Adrenal gland (tissue), 12 donors: Measurements from ENCODE around the gene VPS33A. TPM values are rescaled to one million over a fixed set of nuclear protein-coding genes. Genes with fewer than 3 reads are reported as not detected.
A peak's percentile ranks its signal among the peaks of the same experiment; 100 is the strongest.
"Not testable (repeated sequence)": the region's sequence is repeated elsewhere in the genome, so short reads cannot be mapped to it uniquely, and the experiment has no call there.

Source experiments
- DNase-seq, 7 donors: peaks; one replicate each; pipeline ENCODE4 v3.0.0-alpha.2; 2019 to 2020
- H3K27ac ChIP-seq, 5 donors: fragments of 200-600 bp; sonication (generic) in 4 of 5; 1 replicate in 3 of 5; 2 replicates in 2 of 5; pipeline versions ENCODE4 v1.5.1 to v1.8.0; 2016 to 2020; ENCODE audit warnings: mild to moderate bottlenecking in 1 of 5
- H3K27me3 ChIP-seq: fragments of 200-600 bp; 2 replicates; pipeline ENCODE4 v1.8.0; 2021
- H3K36me3 ChIP-seq, 2 donors: fragments of 200-600 bp; replicated peaks in 1 of 2; 1 replicate in 1 of 2; 2 replicates in 1 of 2; pipeline versions ENCODE4 v1.5.1 to v1.8.0; 2018 to 2022
- H3K4me1 ChIP-seq, 2 donors: fragments of 200-600 bp; replicated peaks in 1 of 2; 1 replicate in 1 of 2; 2 replicates in 1 of 2; pipeline versions ENCODE4 v1.5.1 to v1.8.0; 2018 to 2021
- H3K4me3 ChIP-seq, 4 donors: fragments of 200-600 bp; sonication (generic) in 3 of 4; one replicate each; pipeline ENCODE4 v1.5.1; 2016 to 2018
- H3K9me3 ChIP-seq, 3 donors: fragments of 200-600 bp; sonication (generic) in 1 of 3; replicated peaks in 1 of 3; 1 replicate in 2 of 3; 2 replicates in 1 of 3; pipeline versions ENCODE4 v1.5.1 to v1.8.0; 2016 to 2021
- POLR2A ChIP-seq, 2 donors: fragments of 450-650 bp; IDR thresholded peaks; one replicate each; pipeline ENCODE4 v1.6.1; 2017; ENCODE audit warnings: antibody characterized with exemption in 2 of 2, mild to moderate bottlenecking in 2 of 2, moderate library complexity in 1 of 2
- WGBS, 4 donors: extraction: QIAGEN DNeasy Blood & Tissue Kit in 2 of 4; methylation state at CpG; one replicate each; pipeline versions ENCODE4 v1.1.5 to v1.1.7; 2013 to 2017; 5-methylcytosine and 5-hydroxymethylcytosine counted together
- intact Hi-C, 2 donors: fragments of 100-400 bp; cut with DNase I; formaldehyde crosslinking; loops; one replicate each; pipeline versions ENCODE4 v1.14.1 to v1.15.0; 2022 to 2023
- polyA plus RNA-seq, 3 donors: library from polyadenylated mRNA; stranded (reverse); fragments of 200-250 nt in 2 of 3; fragments of 350-450 nt in 1 of 3; fragmentation: Illumina TruSeq in 1 of 3; extraction: RNeasy Lipid Tissue Mini Kit (QIAGEN cat#74804) in 1 of 3; gene quantifications; one replicate each; pipeline ENCODE4 v1.2.3, GENCODE V29; 2013 to 2014
- total RNA-seq, 9 donors: library from RNA; depleted of rRNA in 4 of 9; stranded (reverse); fragments of >200 nt in 4 of 9; fragments of 120-200 nt in 1 of 9; fragmentation: NEBNext Ultra II Directional in 1 of 9; extraction: Animal tissue kit (Norgen Biotek cat#: 25700) in 1 of 9; gene quantifications; one replicate each; pipeline versions ENCODE4 v1.1.0 to v1.2.4, GENCODE V29; 2013 to 2023
- TF ChIP-seq, protein P1 (sequence below), 6 experiments: fragments of 450-650 bp in 4 of 6; fragments of 200-600 bp in 2 of 6; sonication (generic) in 1 of 6; IDR thresholded peaks; 1 replicate in 5 of 6; 2 replicates in 1 of 6; pipeline versions ENCODE4 v1.5.1 to v1.8.0; 2016 to 2021; ENCODE audit warnings: antibody characterized with exemption in 6 of 6, mild to moderate bottlenecking in 2 of 6, moderate library complexity in 1 of 6
- donor health status: healthy with polysubstance abuse.
- donor health status: Bipolar disorder and iron deficiency.
- donor health status: DM: yes; HTN: yes; CAD: no.
- donor health status: DM: no; HTN: no; CAD: no.
- donor health status: DM: no; HTN: no; CAD: no.
- donor health status: DM: yes; HTN: yes; CAD: no.

VPS33A gene
- total and polyA plus RNA-seq, 12 donors: 9.7 to 35.3 (median 22.2) TPM

GRCh38 chr12:122205053-122205925 lies 61.0 kb downstream of the VPS33A start:
- Histone ChIP-seq H3K9me3 (no peaks in the 10 kb centered on the region), H3K27ac (peak overlapping the region in 1 of 5 donors; percentile 12), H3K4me1 (peaks cover 8% of the 10 kb centered on the region in 2 donors), H3K27me3 (peaks cover 29% of the 10 kb centered on the region), H3K4me3 (no peak overlapping the region), H3K36me3 (peaks cover 0 to 36% of the 10 kb centered on the region in 2 donors)
- DNase-seq: peak in 3 of 7 donors; percentile 33 to 76 (median 33)
- TF ChIP-seq POLR2A (IDR thresholded peaks at IDR 0.05): no peak
- TF ChIP-seq, protein P1, sequence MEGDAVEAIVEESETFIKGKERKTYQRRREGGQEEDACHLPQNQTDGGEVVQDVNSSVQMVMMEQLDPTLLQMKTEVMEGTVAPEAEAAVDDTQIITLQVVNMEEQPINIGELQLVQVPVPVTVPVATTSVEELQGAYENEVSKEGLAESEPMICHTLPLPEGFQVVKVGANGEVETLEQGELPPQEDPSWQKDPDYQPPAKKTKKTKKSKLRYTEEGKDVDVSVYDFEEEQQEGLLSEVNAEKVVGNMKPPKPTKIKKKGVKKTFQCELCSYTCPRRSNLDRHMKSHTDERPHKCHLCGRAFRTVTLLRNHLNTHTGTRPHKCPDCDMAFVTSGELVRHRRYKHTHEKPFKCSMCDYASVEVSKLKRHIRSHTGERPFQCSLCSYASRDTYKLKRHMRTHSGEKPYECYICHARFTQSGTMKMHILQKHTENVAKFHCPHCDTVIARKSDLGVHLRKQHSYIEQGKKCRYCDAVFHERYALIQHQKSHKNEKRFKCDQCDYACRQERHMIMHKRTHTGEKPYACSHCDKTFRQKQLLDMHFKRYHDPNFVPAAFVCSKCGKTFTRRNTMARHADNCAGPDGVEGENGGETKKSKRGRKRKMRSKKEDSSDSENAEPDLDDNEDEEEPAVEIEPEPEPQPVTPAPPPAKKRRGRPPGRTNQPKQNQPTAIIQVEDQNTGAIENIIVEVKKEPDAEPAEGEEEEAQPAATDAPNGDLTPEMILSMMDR (IDR thresholded peaks at IDR 0.05): no peak
- 42 to 55% (median 44%) methylated on average over 19 to 23 of the region's 23 CpGs for WGBS, 4 donors
- intact Hi-C loops: no loop called here

DNA sequence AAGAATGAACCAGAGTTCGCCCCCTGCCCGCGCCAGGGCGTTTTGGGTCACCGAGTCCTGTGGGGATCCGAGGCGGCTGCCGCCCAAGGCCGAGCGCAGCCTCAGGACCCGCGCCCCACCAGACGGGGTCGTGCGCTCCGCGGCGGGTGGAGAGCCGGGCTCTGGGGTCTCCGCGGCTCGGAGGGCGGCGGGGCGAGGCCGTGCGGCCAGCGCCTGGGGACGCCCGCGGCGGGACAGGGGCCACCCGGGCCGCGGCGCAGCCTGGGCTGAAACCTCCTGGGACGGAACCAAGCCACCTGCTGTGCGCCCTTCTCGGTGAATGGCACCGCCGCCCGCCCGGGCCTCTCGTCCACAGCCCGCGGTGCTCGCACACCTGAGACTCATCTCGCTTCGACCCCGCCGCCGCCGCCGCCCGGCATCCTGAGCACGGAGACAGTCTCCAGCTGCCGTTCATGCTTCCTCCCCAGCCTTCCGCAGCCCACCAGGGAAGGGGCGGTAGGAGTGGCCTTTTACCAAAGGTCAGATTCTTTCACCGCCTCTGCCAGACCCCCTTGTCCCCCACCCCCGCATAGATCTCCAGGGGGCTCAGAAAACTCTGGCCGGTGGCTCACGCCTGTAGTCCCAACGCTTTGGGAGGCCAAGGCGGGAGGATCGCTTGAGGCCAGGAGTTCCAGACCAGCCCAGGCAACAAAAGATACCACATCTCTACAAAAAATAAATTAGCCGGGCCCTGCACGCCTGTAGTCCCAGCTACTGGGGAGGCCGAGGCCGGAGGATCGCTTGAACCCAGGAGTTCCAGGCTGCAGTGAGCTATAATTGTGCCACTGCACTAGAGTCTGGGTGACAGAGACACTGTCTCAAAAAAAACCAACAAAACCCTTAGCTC lies 61.9 kb downstream of the VPS33A start:
- DNase-seq: no peak
- Histone ChIP-seq H3K4me1 (peaks cover 8% of the 10 kb centered on the region in 2 donors), H3K36me3 (peaks cover 0 to 27% of the 10 kb centered on the region in 2 donors), H3K4me3 (peak overlapping the region in 1 of 4 donors; percentile 79), H3K9me3 (no peaks in the 10 kb centered on the region), H3K27ac (peak overlapping the region in 1 of 5 donors; percentile 12), H3K27me3 (peaks cover 29% of the 10 kb centered on the region)
- WGBS, 4 donors: 11 to 63% (median 15%) methylated on average over 12 to 71 of the region's 71 CpGs
- TF ChIP-seq, protein P1 (IDR thresholded peaks at IDR 0.05): no peak
- no peak for TF ChIP-seq POLR2A (IDR thresholded peaks at IDR 0.05)
- intact Hi-C loops: no loop called here

- DNase-seq: peak in 6 of 7 donors; percentile 41 to 78 (median 53)
- Histone ChIP-seq H3K4me1 (peaks cover 8% of the 10 kb centered on the region in 2 donors), H3K9me3 (no peaks in the 10 kb centered on the region), H3K36me3 (peaks cover 0 to 18% of the 10 kb centered on the region in 2 donors), H3K27ac (no peak within 1 kb of the TSS), H3K27me3 (peaks cover 29% of the 10 kb centered on the region), H3K4me3 (peak within 1 kb of the TSS in 2 of 4 donors; percentile 29 to 79)
- intact Hi-C loops: no loop called here
- WGBS, 4 donors: 0 to 1% (median 0%) methylated on average over 1 to 104 of the region's 104 CpGs
- TF ChIP-seq POLR2A (IDR thresholded peaks at IDR 0.05): no peak
- TF ChIP-seq, protein P1 (IDR thresholded peaks at IDR 0.05): no peak
Measured at GRCh38 chr12:122203301-122204166, 62.8 kb downstream of the VPS33A start, which contains the start of gene B3GNT4. B3GNT4 (plus strand) TSS chr12:122203709; CDS start chr12:122204619, 910 bp downstream.

DNA sequence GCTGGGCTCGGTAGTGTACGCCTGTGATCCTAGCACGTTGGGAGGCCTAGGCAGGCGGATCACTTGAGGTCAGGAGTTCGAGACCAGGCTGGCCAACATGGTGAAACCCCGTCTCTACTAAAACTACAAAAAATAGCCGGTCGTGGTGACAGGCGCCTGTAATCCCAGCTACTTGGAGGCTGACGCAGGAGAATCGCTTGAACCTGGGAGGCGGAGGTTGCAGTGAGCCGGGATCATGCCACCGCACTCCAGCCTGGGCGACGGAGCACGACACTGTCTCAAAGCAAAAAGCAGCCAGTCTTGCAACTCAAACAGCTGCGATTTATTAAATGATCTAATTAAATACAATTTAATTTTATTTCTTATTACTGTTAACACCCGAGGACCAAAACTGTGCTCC lies 63.5 kb downstream of the VPS33A start:
- peak overlapping the region in 2 of 4 donors; percentile 29 to 79 for H3K4me3 ChIP-seq
- H3K36me3 ChIP-seq: peaks cover 0 to 11% of the 10 kb centered on the region in 2 donors
- WGBS, 4 donors: 49 to 69% (median 65%) methylated on average over 11 to 19 of the region's 19 CpGs
- intact Hi-C loops, H3K4me1 ChIP-seq, H3K27ac ChIP-seq, H3K9me3 ChIP-seq, DNase-seq: not testable (repeated sequence)
- peaks cover 29% of the 10 kb centered on the region for H3K27me3 ChIP-seq
